H1 (cell line): ENCODE measurements around the gene FBXL17. TPM values are rescaled to one million over a fixed set of nuclear protein-coding genes. Genes with fewer than 3 reads are reported as not detected.

Experiments
- CTCF ChIA-PET: fragments of 300-600 bp; sonication (Branson Sonifier 250); formaldehyde crosslinking; loops from one replicate; lab custom pipeline; 2021; ENCODE audit not compliant: partially characterized antibody; lab: Charles Lee
- POLR2A ChIA-PET: fragments of 300-600 bp; sonication (Branson Sonifier 250); formaldehyde crosslinking; loops from one replicate; lab custom pipeline; 2021; ENCODE audit warnings: inconsistent platforms; ENCODE audit not compliant: partially characterized antibody; lab: Charles Lee
- DNase-seq, 2 experiments: peaks; one replicate each; pipeline versions ENCODE4 v3.0.0 to v3.0.0-alpha.2; 2010 to 2022; ENCODE audit warnings: low spot score in 2 of 2, low read depth in 1 of 2, mixed read lengths in 1 of 2
- FAIRE-seq: peaks from 2 replicates; lab custom pipeline; 2011; peaks lifted over from hg19 to GRCh38; lab: Jason Lieb, UNC
- H2AFZ ChIP-seq: 2 replicates; pipeline ENCODE4 v1.8.1; 2012; ENCODE audit warnings: low read length, inconsistent platforms
- H2AK5ac ChIP-seq: 2 replicates; pipeline ENCODE4 v1.6.1; 2013; ENCODE audit warnings: low read depth, low read length
- H2BK120ac ChIP-seq: replicated peaks from 2 replicates; pipeline ENCODE3; 2013; ENCODE audit warnings: low read depth, low read length, inconsistent platforms
- H2BK12ac ChIP-seq: 2 replicates; pipeline ENCODE4 v1.6.1; 2013; ENCODE audit warnings: low read depth, low read length
- H2BK15ac ChIP-seq: 2 replicates; pipeline ENCODE4 v1.6.1; 2013; ENCODE audit warnings: low read length
- H2BK20ac ChIP-seq: 2 replicates; pipeline ENCODE4 v1.6.1; 2013; ENCODE audit warnings: low read length
- H2BK5ac ChIP-seq: 2 replicates; pipeline ENCODE4 v1.6.1; 2013; ENCODE audit warnings: low read depth, low read length
- H3K14ac ChIP-seq: 2 replicates; pipeline ENCODE4 v1.6.1; 2013; ENCODE audit warnings: inconsistent platforms; ENCODE audit not compliant: insufficient read length
- H3K18ac ChIP-seq: 2 replicates; pipeline ENCODE4 v1.6.1; 2013; ENCODE audit warnings: low read length; ENCODE audit errors: extremely low read depth
- H3K23ac ChIP-seq: 2 replicates; pipeline ENCODE4 v1.6.1; 2013; ENCODE audit warnings: inconsistent platforms; ENCODE audit not compliant: insufficient read length
- H3K23me2 ChIP-seq: 2 replicates; pipeline ENCODE4 v1.6.1; 2013; ENCODE audit warnings: low read depth, low read length
- H3K27ac ChIP-seq: 2 replicates; pipeline ENCODE4 v1.6.1; 2011; ENCODE audit warnings: low read depth, low read length, inconsistent platforms
- H3K27me3 ChIP-seq, 4 experiments: replicated peaks in 1 of 4; 1 replicate in 1 of 4; 2 replicates in 3 of 4; pipeline versions ENCODE4 v1.6.1 to v1.8.1; 2011 to 2013; ENCODE audit warnings: low read length in 3 of 4, mild to moderate bottlenecking in 3 of 4, inconsistent platforms in 2 of 4, mixed read lengths in 2 of 4, moderate library complexity in 1 of 4; ENCODE audit not compliant: control insufficient read depth in 3 of 4, insufficient read depth in 3 of 4; ENCODE audit errors: extremely low read depth in 1 of 4
- H3K36me3 ChIP-seq, 4 experiments: 2 replicates each; pipeline versions ENCODE4 v1.6.1 to v1.8.1; 2011 to 2013; ENCODE audit warnings: mild to moderate bottlenecking in 4 of 4, low read length in 3 of 4, moderate library complexity in 2 of 4, control low read depth in 1 of 4, inconsistent platforms in 1 of 4; ENCODE audit not compliant: insufficient read depth in 4 of 4, control insufficient read depth in 2 of 4
- H3K4ac ChIP-seq: replicated peaks from 2 replicates; pipeline ENCODE3; 2013; ENCODE audit warnings: low read length, low read depth, mixed read lengths, inconsistent platforms; ENCODE audit not compliant: insufficient read length
- H3K4me1 ChIP-seq, 4 experiments: replicated peaks in 1 of 4; 1 replicate in 1 of 4; 2 replicates in 3 of 4; pipeline versions ENCODE4 v1.6.1 to v1.8.1; 2011 to 2013; ENCODE audit warnings: low read length in 3 of 4, inconsistent platforms in 2 of 4, mixed read lengths in 1 of 4; ENCODE audit not compliant: insufficient read depth in 4 of 4, control insufficient read depth in 3 of 4
- H3K4me2 ChIP-seq, 2 experiments: 2 replicates each; pipeline versions ENCODE4 v1.6.1 to v1.8.1; 2011 to 2013; ENCODE audit warnings: low read depth in 2 of 2, low read length in 2 of 2, control low read depth in 1 of 2, inconsistent platforms in 1 of 2, mild to moderate bottlenecking in 1 of 2; ENCODE audit not compliant: insufficient read depth in 1 of 2
- H3K4me3 ChIP-seq, 4 experiments: fragments of 200-600, 300-600 bp in 1 of 4; sonication (generic), shearing (Covaris generic), sonication (Bioruptor Twin) in 1 of 4; 2 replicates each; pipeline versions ENCODE4 v1.5.1 to v1.8.1; 2011 to 2016; ENCODE audit warnings: low read length in 4 of 4, low read depth in 3 of 4, control low read depth in 2 of 4, inconsistent platforms in 2 of 4, mild to moderate bottlenecking in 2 of 4, mixed read lengths in 1 of 4, moderate library complexity in 1 of 4; ENCODE audit not compliant: insufficient read depth in 2 of 4; ENCODE audit errors: extremely low read depth in 1 of 4
- H3K56ac ChIP-seq: replicated peaks from 2 replicates; pipeline ENCODE3; 2013; ENCODE audit warnings: low read depth, mild to moderate bottlenecking, mixed read lengths, low read length, inconsistent platforms; ENCODE audit not compliant: insufficient read length
- H3K79me1 ChIP-seq: 2 replicates; pipeline ENCODE4 v1.6.1; 2013; ENCODE audit warnings: low read depth, low read length, control low read depth
- H3K79me2 ChIP-seq, 2 experiments: 2 replicates each; pipeline versions ENCODE4 v1.6.1 to v1.8.1; 2012 to 2013; ENCODE audit warnings: low read length in 2 of 2, mild to moderate bottlenecking in 2 of 2, inconsistent platforms in 1 of 2; ENCODE audit not compliant: insufficient read depth in 2 of 2, control insufficient read depth in 1 of 2
- H3K9ac ChIP-seq, 4 experiments: replicated peaks in 1 of 4; 1 replicate in 1 of 4; 2 replicates in 3 of 4; pipeline versions ENCODE4 v1.6.1 to v1.8.1; 2011 to 2013; ENCODE audit warnings: low read depth in 3 of 4, low read length in 3 of 4, control low read depth in 2 of 4, mild to moderate bottlenecking in 2 of 4, moderate library complexity in 2 of 4, inconsistent platforms in 1 of 4; ENCODE audit errors: extremely low read depth in 1 of 4
- H3K9me3 ChIP-seq, 2 experiments: 2 replicates each; pipeline versions ENCODE4 v1.6.1 to v1.8.1; 2012 to 2013; ENCODE audit warnings: mild to moderate bottlenecking in 2 of 2, moderate library complexity in 2 of 2, control low read depth in 1 of 2, inconsistent platforms in 1 of 2, low read depth in 1 of 2, low read length in 1 of 2, mixed read lengths in 1 of 2; ENCODE audit not compliant: insufficient read depth in 2 of 2
- H4K20me1 ChIP-seq, 2 experiments: replicated peaks in 1 of 2; 2 replicates each; pipeline versions ENCODE3 to v1.8.1; 2011 to 2013; ENCODE audit warnings: inconsistent platforms in 2 of 2, low read length in 2 of 2, mild to moderate bottlenecking in 1 of 2; ENCODE audit not compliant: insufficient read depth in 2 of 2, control insufficient read depth in 1 of 2
- H4K5ac ChIP-seq: 2 replicates; pipeline ENCODE4 v1.6.1; 2013; ENCODE audit warnings: low read length, low read depth, mixed read lengths, inconsistent platforms; ENCODE audit not compliant: insufficient read length
- H4K8ac ChIP-seq: 2 replicates; pipeline ENCODE4 v1.8.0; 2013; ENCODE audit warnings: mild to moderate bottlenecking, moderate library complexity, low read length, inconsistent platforms; ENCODE audit not compliant: insufficient read depth; ENCODE audit errors: extremely low read depth
- H4K91ac ChIP-seq: replicated peaks from 2 replicates; pipeline ENCODE3; 2013; ENCODE audit warnings: low read length, mixed read lengths, inconsistent platforms; ENCODE audit not compliant: insufficient read length
- NANOG ChIP-seq: IDR thresholded peaks from 2 replicates; pipeline ENCODE4 v1.6.1; 2011; ENCODE audit warnings: low read length, low read depth, mild to moderate bottlenecking, inconsistent platforms; ENCODE audit not compliant: insufficient read depth, poor library complexity, severe bottlenecking
- WGBS, 2 experiments: shearing (Covaris generic) in 1 of 2; methylation state at CpG; one replicate each; pipeline versions ENCODE4 v1.1.6 to v1.1.7; 2013 to 2015; ENCODE audit warnings: low lambda C conversion rate in 2 of 2, mixed read lengths in 2 of 2, inconsistent platforms in 1 of 2, low coverage in 1 of 2, missing lambda C conversion rate in 1 of 2; ENCODE audit not compliant: insufficient replicate concordance in 2 of 2, insufficient coverage in 1 of 2, insufficient read length in 1 of 2; ENCODE audit errors: extremely low coverage in 1 of 2, missing lambda C conversion rate in 1 of 2; 5-methylcytosine and 5-hydroxymethylcytosine counted together
- polyA plus RNA-seq, 7 experiments: library from polyadenylated mRNA; depleted of rRNA in 3 of 7; stranded (reverse) in 5 of 7; unstranded in 2 of 7; fragments of >200 nt in 5 of 7; fragments of 200-250 nt in 2 of 7; gene quantifications; 1 replicate in 5 of 7; 2 replicates in 1 of 7; 4 replicates in 1 of 7; pipeline versions ENCODE4 v1.2.1 to v1.2.3, GENCODE V29; 2011 to 2013; ENCODE audit warnings: missing spikeins in 2 of 7, mixed read lengths in 2 of 7
- total RNA-seq: library from RNA; stranded (reverse); fragmentation: NEBNext Ultra II Directional; extraction: Animal tissue kit (Norgen Biotek cat#: 25700); gene quantifications from 2 replicates; pipeline ENCODE4 v1.2.1, GENCODE V29; 2021

Gene FBXL17
- total and polyA plus RNA-seq, 2 of the 8 experiments (the other 6 are each of a cell fraction or from before 2014, with no cell fraction given) = 0.35 to 4.3 TPM

DNA sequence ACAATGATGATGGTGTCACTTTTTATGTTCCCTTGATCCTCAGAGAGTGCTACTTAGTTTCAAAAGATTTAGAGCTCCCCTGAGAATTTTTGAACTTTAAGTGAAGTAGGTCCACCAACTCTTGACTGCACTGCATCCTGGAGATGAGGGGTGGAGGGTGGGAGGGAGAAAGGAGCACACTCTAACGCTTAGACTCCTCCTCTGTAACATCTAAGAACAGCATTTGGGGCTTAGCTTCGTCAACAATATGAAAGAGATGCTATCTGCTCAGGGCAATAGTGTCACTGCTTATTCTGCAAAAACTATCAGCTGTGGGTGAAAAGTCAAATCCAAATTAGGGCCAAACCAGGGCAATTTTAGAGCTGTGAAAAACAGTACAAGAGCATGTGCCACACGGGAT, 468.4 kb downstream of the FBXL17 start:
- CTCF ChIA-PET = interaction anchor here (0.7 to 1.2 kb wide), 2 partner anchors 18 to 30 kb away, joined by 3 read pairs; no protein-coding TSS in a partner anchor

More for the DNA sequence above, 468.4 kb downstream of the FBXL17 start:
- Histone ChIP-seq H3K4me1 (no peaks in the 10 kb centered on the region), H3K4me2 (no peak overlapping the region), H3K23me2 (no peaks in the 10 kb centered on the region), H3K18ac (no peak overlapping the region), H2BK5ac (no peak overlapping the region), H2BK120ac (no peak overlapping the region), H4K20me1 (no peaks in the 10 kb centered on the region), H2BK15ac (no peak overlapping the region), H3K23ac (no peak overlapping the region), H2BK20ac (no peak overlapping the region), H2BK12ac (0 out of 2 replicates have a peak overlapping the region, but pooled peaks have one; percentile 32), H3K9me3 (no peaks in the 10 kb centered on the region), H3K56ac (no peak overlapping the region), H3K14ac (no peak overlapping the region), H2AK5ac (no peak overlapping the region), H4K91ac (no peak overlapping the region), H3K79me1 (no peaks in the 10 kb centered on the region), H3K27me3 (peaks cover 0 to 1% (median 0%) of the 10 kb centered on the region in 4 experiments; a peak in 1 of 7 replicates), H4K8ac (no peak overlapping the region), H3K4me3 (no peak overlapping the region), H3K4ac (no peak overlapping the region), H4K5ac (no peak overlapping the region), H3K9ac (no peak overlapping the region), H3K36me3 (no peaks in the 10 kb centered on the region), H3K79me2 (no peaks in the 10 kb centered on the region), H2AFZ (no peak overlapping the region), H3K27ac (no peak overlapping the region)
- POLR2A ChIA-PET = no interaction called here
- 92% methylated on average over 3 of the region's 3 CpGs; no CpG with 5 or more reads in 1 of the 2 experiments for WGBS, 2 experiments
- DNase-seq = no peak
- TF ChIP-seq NANOG = no peak
- no peak for FAIRE-seq
